PC-9 (cell line): ENCODE data around the gene CILP2.

Experiments used
- CTCF ChIP-seq: fragments of 200-600 bp; sonication (generic); conservative IDR thresholded peaks from 2 replicates; pipeline ENCODE4 v1.6.1; 2017; ENCODE audit warnings: mixed run types, antibody characterized with exemption, mild to moderate bottlenecking, moderate library complexity
- EZH2 ChIP-seq: fragments of 200-600 bp; sonication (generic); IDR thresholded peaks from 2 replicates; pipeline ENCODE4 v1.8.0; 2017; ENCODE audit warnings: antibody characterized with exemption, low read depth

DNA sequence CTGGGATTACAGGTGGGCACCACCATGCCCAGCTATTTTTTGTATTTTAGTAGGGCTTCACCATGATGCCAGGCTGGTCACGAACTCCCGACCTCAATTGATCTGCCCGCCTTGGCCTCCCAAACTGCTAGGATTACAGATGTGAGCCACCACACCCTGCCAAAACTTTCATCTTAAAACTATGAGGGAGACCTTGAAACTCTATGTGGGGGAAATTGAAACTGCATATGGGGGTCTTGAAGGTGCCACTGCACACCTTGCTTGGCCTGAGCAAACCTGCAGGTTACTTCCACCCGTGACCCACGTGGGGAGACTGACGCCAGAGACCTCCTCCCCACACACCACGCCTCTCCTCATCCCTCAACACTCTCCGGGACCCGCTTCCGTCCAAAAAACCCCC is 15.6 kb downstream of the CILP2 start:
- no peak for TF ChIP-seq CTCF
- no peak for TF ChIP-seq EZH2
